Transverse colon (tissue), 4 donors: ENCODE data around the gene PJA2.

Experiments used
- EP300 ChIP-seq: sonication (generic); formaldehyde crosslinking; IDR thresholded peaks from one replicate; pipeline ENCODE4 v1.6.1; 2017; ENCODE audit warnings: antibody characterized with exemption, low read depth
- POLR2A ChIP-seq: fragments of 450-650 bp; IDR thresholded peaks from one replicate; pipeline ENCODE4 v1.6.1; 2016; ENCODE audit warnings: antibody characterized with exemption, mild to moderate bottlenecking, moderate library complexity
- POLR2AphosphoS5 ChIP-seq, 3 donors: sonication (generic); formaldehyde crosslinking; IDR thresholded peaks; one replicate each; pipeline ENCODE4 v1.6.1; 2016; ENCODE audit warnings: antibody characterized with exemption in 3 of 3
- TF ChIP-seq, protein P1 (sequence below), 5 experiments: fragments of 200-600 bp in 3 of 5; fragments of 450-650 bp in 2 of 5; sonication (generic) in 3 of 5; IDR thresholded peaks; 1 replicate in 2 of 5; 2 replicates in 3 of 5; pipeline ENCODE4 v1.5.1; 2016 to 2017; ENCODE audit warnings: antibody characterized with exemption in 5 of 5, inconsistent platforms in 3 of 5, mild to moderate bottlenecking in 2 of 5, moderate library complexity in 1 of 5

DNA sequence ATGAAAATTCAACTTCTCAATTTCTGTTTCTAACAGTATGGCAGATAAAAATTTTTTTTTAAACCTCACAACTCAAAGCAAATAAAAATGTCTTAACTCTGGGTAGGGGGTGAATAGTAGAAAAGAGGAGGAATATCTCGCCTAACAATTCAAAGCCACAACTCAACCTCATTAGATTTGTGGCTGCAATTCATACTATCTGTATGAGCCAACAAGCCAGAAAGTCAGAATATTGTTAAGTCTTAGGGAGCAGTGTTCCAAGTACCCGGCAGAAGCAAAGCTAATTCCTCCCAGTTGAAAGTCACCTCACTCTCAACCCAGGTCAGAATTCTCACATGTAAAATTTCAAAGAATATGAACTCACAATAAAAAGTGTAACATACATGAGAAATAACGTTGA lies 15.0 kb downstream of the PJA2 start:
- TF ChIP-seq, protein P1, sequence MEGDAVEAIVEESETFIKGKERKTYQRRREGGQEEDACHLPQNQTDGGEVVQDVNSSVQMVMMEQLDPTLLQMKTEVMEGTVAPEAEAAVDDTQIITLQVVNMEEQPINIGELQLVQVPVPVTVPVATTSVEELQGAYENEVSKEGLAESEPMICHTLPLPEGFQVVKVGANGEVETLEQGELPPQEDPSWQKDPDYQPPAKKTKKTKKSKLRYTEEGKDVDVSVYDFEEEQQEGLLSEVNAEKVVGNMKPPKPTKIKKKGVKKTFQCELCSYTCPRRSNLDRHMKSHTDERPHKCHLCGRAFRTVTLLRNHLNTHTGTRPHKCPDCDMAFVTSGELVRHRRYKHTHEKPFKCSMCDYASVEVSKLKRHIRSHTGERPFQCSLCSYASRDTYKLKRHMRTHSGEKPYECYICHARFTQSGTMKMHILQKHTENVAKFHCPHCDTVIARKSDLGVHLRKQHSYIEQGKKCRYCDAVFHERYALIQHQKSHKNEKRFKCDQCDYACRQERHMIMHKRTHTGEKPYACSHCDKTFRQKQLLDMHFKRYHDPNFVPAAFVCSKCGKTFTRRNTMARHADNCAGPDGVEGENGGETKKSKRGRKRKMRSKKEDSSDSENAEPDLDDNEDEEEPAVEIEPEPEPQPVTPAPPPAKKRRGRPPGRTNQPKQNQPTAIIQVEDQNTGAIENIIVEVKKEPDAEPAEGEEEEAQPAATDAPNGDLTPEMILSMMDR (IDR thresholded peaks at IDR 0.05) = no peak
- no peak for TF ChIP-seq POLR2A
- no peak for TF ChIP-seq EP300
- no peak for TF ChIP-seq POLR2AphosphoS5 (IDR thresholded peaks at IDR 0.05)
